ENCODE data around the gene SIGLEC15. TPM values are rescaled to one million over a fixed set of nuclear protein-coding genes. Genes with fewer than 3 reads are reported as not detected.
"Not testable (repeated sequence)": the region's sequence is repeated elsewhere in the genome, so short reads cannot be mapped to it uniquely, and the experiment has no call there.

SIGLEC15 gene
- under 1 TPM; 0.46 to 0.90 TPM for total RNA-seq
- long read RNA-seq, donor 1, partial matches to known transcripts: 0 of 7 reads
- long read RNA-seq, donor 1, other reads (novel, unspliced or antisense): 6 of 7 reads
- long read RNA-seq, donor 2, partial matches to known transcripts: 0 of 3 reads
- long read RNA-seq, donor 2, other reads (novel, unspliced or antisense): 0 of 3 reads

- peak; percentile 63 for DNase-seq (ENCODE audit: low spot score)
- intact Hi-C loops (cut with DNase I): no loop called here
These were observed at the start of gene SIGLEC15 for GRCh38 chr18:45825258-45826044. TSS of gene SIGLEC15 (plus strand) at chr18:45825675. CDS start at chr18:45825729, 54 bp downstream.

GRCh38 chr18:45775743-45776142 lies 49.7 kb upstream of the SIGLEC15 start:
- intact Hi-C loops (cut with DNase I): no loop called here
- DNase-seq (ENCODE audit: low spot score): no peak

- intact Hi-C loops (cut with DNase I): no loop called here
- no peak for DNase-seq (ENCODE audit: low spot score)
These were observed 48.1 kb upstream of the SIGLEC15 start for GRCh38 chr18:45777393-45777792.

GRCh38 chr18:45780568-45780967 lies 44.9 kb upstream of the SIGLEC15 start:
- intact Hi-C loops (cut with DNase I): no loop called here

GRCh38 chr18:45782662-45783061 lies 42.8 kb upstream of the SIGLEC15 start:
- no peak for DNase-seq (ENCODE audit: low spot score)

More at GRCh38 chr18:45780568-45780967, 44.9 kb upstream of the SIGLEC15 start:
- no peak for DNase-seq (ENCODE audit: low spot score)

GRCh38 chr18:45783097-45784075 lies 42.1 kb upstream of the SIGLEC15 start:
- intact Hi-C loops (cut with DNase I): no loop called here
- no peak for DNase-seq (ENCODE audit: low spot score)

More at GRCh38 chr18:45782662-45783061, 42.8 kb upstream of the SIGLEC15 start:
- intact Hi-C loops (cut with DNase I): no loop called here

GRCh38 chr18:45785134-45785533 lies 40.3 kb upstream of the SIGLEC15 start:
- no peak for DNase-seq (ENCODE audit: low spot score)
- intact Hi-C loops (cut with DNase I): no loop called here

- DNase-seq (ENCODE audit: low spot score): no peak
- intact Hi-C loops (cut with DNase I): no loop called here
These were observed 38.5 kb upstream of the SIGLEC15 start for GRCh38 chr18:45786941-45787340.

- intact Hi-C loops (cut with DNase I): no loop called here
- DNase-seq (ENCODE audit: low spot score): no peak
These were observed 38.1 kb upstream of the SIGLEC15 start for GRCh38 chr18:45787346-45787745.

GRCh38 chr18:45788861-45789260 lies 36.6 kb upstream of the SIGLEC15 start:
- intact Hi-C loops (cut with DNase I): no loop called here
- no peak for DNase-seq (ENCODE audit: low spot score)

- intact Hi-C loops (cut with DNase I): no loop called here
- no peak for DNase-seq (ENCODE audit: low spot score)
These were observed 32.8 kb upstream of the SIGLEC15 start for GRCh38 chr18:45792506-45793263.

GRCh38 chr18:45793264-45793965 lies 32.1 kb upstream of the SIGLEC15 start:
- DNase-seq (ENCODE audit: low spot score): no peak
- intact Hi-C loops (cut with DNase I): no loop called here

GRCh38 chr18:45801416-45802004 lies 24.0 kb upstream of the SIGLEC15 start:
- intact Hi-C loops (cut with DNase I): no loop called here
- no peak for DNase-seq (ENCODE audit: low spot score)

- no peak for DNase-seq (ENCODE audit: low spot score)
- intact Hi-C loops (cut with DNase I): no loop called here
These were observed 22.5 kb upstream of the SIGLEC15 start for GRCh38 chr18:45802814-45803492.

GRCh38 chr18:45805551-45805950 lies 19.9 kb upstream of the SIGLEC15 start:
- DNase-seq (ENCODE audit: low spot score): no peak
- intact Hi-C loops (cut with DNase I): no loop called here

- no peak for DNase-seq (ENCODE audit: low spot score)
- intact Hi-C loops (cut with DNase I): no loop called here
These were observed 19.2 kb upstream of the SIGLEC15 start for GRCh38 chr18:45806226-45806625.

GRCh38 chr18:45807144-45807543 lies 18.3 kb upstream of the SIGLEC15 start:
- intact Hi-C loops (cut with DNase I); DNase-seq (ENCODE audit: low spot score): not testable (repeated sequence)

Data from posterior vena cava (tissue), 2 donors.